Fibroblast of the conjunctiva (primary cell): Measurements from ENCODE around the gene IPMK.

Experiments used
- DNase-seq: peaks from one replicate; pipeline ENCODE4 v3.0.0-alpha.2; 2010; ENCODE audit warnings: low read depth

The IPMK gene

GRCh38 chr10:58267713-58268453 lies at the start of gene IPMK:
TSS of gene IPMK (minus strand) at chr10:58267894. CDS start at chr10:58267611, 283 bp downstream.
- peak; percentile 75 for DNase-seq

DNA sequence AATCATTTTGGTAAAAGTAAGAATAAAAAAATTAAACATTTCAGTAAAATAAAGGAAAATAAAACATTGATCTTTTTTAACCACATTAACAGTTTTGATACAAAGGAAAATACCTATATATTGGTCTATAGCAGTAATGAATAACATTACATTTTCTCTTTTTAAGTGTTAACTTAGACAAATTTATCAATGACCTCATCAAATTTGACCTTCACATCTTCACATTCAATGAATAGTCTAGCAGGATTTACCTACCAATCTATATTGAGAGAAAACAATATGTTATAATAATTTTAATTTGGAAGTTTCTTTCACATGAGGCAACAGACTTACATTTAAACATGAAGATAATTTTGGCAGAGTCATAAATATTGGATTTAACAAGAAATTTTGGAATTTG lies 49.2 kb upstream of the IPMK start:
- DNase-seq, result no peak

DNA sequence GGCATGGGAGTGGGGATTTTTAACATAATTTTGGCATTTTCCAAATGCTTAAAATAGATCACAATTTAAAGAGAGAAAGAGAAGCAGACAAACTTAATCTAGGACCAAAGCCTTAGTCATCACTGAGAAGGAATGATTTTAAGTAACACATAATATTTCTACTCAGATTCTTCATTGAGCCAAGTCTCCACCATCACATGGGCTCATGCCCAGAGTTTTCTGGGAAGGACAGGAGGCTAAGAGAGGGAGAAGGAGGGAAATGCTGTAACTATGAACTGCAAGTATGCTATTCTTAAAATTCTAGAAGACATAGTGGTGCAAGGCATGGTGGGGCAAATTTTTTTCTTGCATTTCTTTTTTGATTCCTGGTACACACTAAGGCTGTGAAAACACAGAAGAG lies 43.3 kb upstream of the IPMK start:
- no peak for DNase-seq

- DNase-seq, result no peak
These were observed 40.0 kb upstream of the IPMK start for GRCh38 chr10:58307676-58308075.

GRCh38 chr10:58305821-58306220 lies 38.1 kb upstream of the IPMK start:
- no peak for DNase-seq

DNA sequence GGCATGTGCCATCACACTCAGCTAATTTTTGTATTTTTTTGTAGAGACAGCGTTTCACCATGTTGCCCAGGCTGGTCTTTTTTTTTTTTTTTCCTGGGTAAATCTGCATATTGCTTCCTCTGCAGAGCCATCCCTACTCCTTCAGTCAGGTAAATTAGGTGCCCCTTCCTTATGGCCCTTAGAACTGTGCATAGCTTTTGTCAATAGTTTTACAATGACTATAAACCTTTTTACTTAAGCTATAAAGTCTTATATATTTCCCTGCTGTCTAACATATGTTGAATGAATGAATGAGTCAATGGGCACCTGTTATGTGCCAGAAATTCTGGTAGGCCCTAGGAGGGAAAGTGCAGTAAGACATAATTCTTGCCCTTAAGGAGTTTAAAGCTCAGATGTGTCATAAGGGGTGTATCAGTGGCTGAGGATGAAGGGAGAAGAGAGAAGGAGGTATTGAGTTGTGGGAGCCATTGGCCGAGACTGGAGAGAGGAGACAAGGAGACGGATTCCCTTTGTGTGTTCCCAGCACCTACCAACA lies 36.5 kb upstream of the IPMK start:
- DNase-seq, result no peak

DNA sequence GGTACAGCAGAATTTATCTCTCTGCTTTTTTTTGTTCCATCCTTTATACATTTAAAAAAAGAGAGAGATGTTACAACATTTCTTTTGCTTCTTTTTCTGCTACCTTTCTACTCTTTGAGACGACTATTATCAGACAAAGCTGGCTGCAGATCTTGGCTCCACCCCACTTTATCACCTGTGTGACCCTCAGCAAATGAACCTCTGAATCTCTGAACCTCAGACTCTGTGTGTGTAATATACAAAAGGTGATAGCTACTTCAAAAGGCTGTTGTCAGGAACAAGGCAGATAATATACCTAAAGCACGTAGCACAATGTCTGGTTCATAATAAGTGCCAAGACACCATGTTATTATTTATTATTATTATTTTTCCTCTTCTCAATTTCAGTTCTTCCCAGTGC lies 34.6 kb upstream of the IPMK start:
- DNase-seq, result no peak

DNA sequence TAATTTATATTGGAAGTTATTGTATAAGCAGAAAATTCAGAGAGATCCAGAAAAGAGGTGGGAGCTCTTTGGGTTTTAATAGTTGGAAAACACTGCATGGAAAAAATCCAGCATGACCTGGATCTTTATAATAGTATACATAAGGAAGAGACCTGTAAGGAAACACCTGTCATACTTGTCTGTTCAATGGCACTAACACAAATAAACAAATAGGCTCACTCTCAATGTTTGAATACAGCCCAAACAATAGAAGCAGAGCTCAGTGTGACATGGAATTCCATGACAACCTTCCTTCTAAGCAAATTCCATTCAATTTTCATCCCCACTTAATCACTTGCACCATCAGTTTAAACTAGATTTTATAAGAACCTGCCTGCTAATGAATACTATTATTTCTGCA lies 33.0 kb upstream of the IPMK start:
- no peak for DNase-seq

- peak; percentile 23 for DNase-seq
These were observed 31.9 kb upstream of the IPMK start for GRCh38 chr10:58299580-58299979.

DNA sequence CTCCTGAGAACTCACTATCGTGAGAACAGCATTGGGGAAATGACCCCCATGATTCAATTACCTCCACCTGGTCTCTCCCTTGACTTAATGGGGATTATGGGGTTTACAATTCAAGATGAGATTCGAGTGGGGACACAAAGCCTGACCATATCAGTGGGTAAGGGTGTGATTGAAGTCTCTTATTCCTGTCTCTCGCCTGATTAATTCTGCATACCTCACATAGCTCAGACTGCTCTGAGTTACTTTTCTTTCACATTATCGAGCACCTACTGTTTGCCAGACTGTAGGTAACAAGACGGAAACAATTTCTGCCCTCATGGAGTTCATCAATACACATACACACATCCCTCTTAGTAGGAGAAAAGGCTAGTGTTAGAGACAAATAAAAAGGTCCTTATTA lies 26.3 kb upstream of the IPMK start:
- DNase-seq, result no peak

GRCh38 chr10:58291538-58292174 lies 24.0 kb upstream of the IPMK start:
- peak; percentile 56 for DNase-seq

- no peak for DNase-seq
These were observed 14.9 kb upstream of the IPMK start for GRCh38 chr10:58282615-58283014.

- no peak for DNase-seq
These were observed 13.5 kb upstream of the IPMK start for GRCh38 chr10:58281092-58281752.

GRCh38 chr10:58280477-58280876 lies 12.8 kb upstream of the IPMK start:
- no peak for DNase-seq

- DNase-seq, result no peak
These were observed 11.2 kb upstream of the IPMK start for GRCh38 chr10:58278962-58279307.

GRCh38 chr10:58278274-58278961 lies 10.7 kb upstream of the IPMK start:
- DNase-seq, result no peak

GRCh38 chr10:58275908-58276307 lies 8.2 kb upstream of the IPMK start:
- DNase-seq, result no peak

- DNase-seq, result no peak
These were observed 7.6 kb upstream of the IPMK start for GRCh38 chr10:58275261-58275660.

DNA sequence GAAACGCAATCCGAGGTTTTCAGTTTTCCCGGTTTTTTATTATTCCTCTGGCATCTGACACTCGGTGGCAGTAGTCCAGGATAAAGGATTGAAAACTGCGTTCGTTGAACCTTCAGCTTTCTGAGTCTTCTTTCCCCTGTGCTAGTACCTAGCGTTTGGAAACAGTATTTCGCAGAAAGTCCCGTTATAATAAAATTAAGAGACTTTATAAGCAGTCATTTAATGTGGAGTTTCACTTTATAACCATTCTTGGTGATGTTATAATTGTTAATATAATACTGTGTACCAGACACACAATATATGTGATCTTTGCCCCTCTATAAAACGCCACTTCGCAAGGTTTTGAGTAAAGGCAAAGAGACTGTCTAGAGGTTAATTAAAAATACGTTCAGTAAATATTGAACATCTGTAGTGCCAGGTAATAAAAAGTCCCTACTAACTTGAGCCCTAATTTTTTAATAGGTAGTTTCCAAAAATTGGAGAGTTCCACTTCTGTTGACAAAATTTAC lies 2.1 kb upstream of the IPMK start:
- DNase-seq, result no peak

- peak; percentile 100 for DNase-seq
These were observed 1.5 kb upstream of the IPMK start, which contains the start of gene CISD1 for GRCh38 chr10:58268946-58269781. TSS of gene CISD1 (plus strand) at chr10:58269162. CDS start at chr10:58269274, 112 bp downstream.

DNA sequence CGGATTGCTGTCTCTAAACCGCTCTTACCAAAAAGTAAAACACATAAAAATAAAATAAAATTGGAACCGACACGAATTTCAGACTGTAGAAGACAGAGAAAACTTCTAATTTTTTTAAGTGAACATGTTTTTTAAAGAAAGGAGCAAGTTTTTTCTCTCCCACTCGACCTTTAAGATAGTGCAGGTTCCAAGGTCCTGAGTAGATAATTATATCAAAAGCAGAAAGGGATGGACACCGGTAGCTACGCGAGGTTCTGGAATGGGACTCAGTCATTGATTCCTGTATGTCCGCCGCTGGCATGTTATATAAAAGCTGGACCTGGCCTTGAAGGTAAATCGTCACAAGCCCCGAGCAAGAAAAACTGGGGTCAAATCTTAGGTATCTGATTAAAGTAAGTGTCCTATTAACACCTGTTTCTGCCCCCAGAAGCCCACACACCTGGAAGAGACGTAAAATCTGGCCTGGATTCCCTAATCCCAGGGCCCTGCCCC lies 806 bp upstream of the IPMK start:
- no peak for DNase-seq
